HL-60 (cell line): ENCODE measurements around the gene UMPS.

ENCODE experiments used
- POLR2AphosphoS5 ChIP-seq: IDR thresholded peaks from 2 replicates; pipeline ENCODE4 v1.6.1; 2012; ENCODE audit warnings: low read depth
- REST ChIP-seq: IDR thresholded peaks from 2 replicates; pipeline ENCODE4 v1.6.1; 2012; ENCODE audit warnings: low read depth; ENCODE audit not compliant: insufficient replicate concordance
- TF ChIP-seq, protein P1 (sequence below): IDR thresholded peaks from one replicate; pipeline ENCODE4 v1.5.1; 2011; ENCODE audit warnings: low read length, control low read depth, inconsistent platforms; ENCODE audit not compliant: insufficient read depth

- TF ChIP-seq, protein P1, sequence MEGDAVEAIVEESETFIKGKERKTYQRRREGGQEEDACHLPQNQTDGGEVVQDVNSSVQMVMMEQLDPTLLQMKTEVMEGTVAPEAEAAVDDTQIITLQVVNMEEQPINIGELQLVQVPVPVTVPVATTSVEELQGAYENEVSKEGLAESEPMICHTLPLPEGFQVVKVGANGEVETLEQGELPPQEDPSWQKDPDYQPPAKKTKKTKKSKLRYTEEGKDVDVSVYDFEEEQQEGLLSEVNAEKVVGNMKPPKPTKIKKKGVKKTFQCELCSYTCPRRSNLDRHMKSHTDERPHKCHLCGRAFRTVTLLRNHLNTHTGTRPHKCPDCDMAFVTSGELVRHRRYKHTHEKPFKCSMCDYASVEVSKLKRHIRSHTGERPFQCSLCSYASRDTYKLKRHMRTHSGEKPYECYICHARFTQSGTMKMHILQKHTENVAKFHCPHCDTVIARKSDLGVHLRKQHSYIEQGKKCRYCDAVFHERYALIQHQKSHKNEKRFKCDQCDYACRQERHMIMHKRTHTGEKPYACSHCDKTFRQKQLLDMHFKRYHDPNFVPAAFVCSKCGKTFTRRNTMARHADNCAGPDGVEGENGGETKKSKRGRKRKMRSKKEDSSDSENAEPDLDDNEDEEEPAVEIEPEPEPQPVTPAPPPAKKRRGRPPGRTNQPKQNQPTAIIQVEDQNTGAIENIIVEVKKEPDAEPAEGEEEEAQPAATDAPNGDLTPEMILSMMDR: no peak
- TF ChIP-seq POLR2AphosphoS5 (no peak), REST (no peak)
Observed at GRCh38 chr3:124694486-124694885, 35.8 kb upstream of the UMPS start.
